Lower leg skin (tissue), 4 donors: ENCODE results near the gene SCUBE1. TPM values are rescaled to one million over a fixed set of nuclear protein-coding genes. Genes with fewer than 3 reads are reported as not detected.

Experiments
- DNase-seq, 2 donors: peaks; one replicate each; pipeline ENCODE4 v3.0.0-alpha.2; 2019; ENCODE audit warnings: low spot score in 2 of 2
- H3K4me3 ChIP-seq: fragments of 200-600 bp; sonication (generic); 2 replicates; pipeline ENCODE4 v1.5.1; 2017; ENCODE audit warnings: mild to moderate bottlenecking, low read depth; ENCODE audit not compliant: poor library complexity, severe bottlenecking
- POLR2A ChIP-seq, 2 donors: fragments of 450-650 bp; IDR thresholded peaks; one replicate each; pipeline ENCODE4 v1.6.1; 2016 to 2017; ENCODE audit warnings: antibody characterized with exemption in 2 of 2, mild to moderate bottlenecking in 1 of 2, moderate library complexity in 1 of 2
- WGBS, 2 donors: methylation state at CpG; one replicate each; pipeline ENCODE4 v1.1.5; 2018; 5-methylcytosine and 5-hydroxymethylcytosine counted together
- intact Hi-C: fragments of 100-400 bp; cut with DNase I; formaldehyde crosslinking; loops from one replicate; pipeline ENCODE4 v1.15.0; 2023; ENCODE audit warnings: low total_unique reads
- total RNA-seq, 4 donors: library from RNA; depleted of rRNA; stranded (reverse); fragments of >200 nt; gene quantifications; one replicate each; pipeline ENCODE4 v1.1.0, GENCODE V29; 2016
- TF ChIP-seq, protein P1 (sequence below), 3 donors: fragments of 450-650 bp; IDR thresholded peaks; one replicate each; pipeline ENCODE4 v1.5.1; 2016; ENCODE audit warnings: antibody characterized with exemption in 3 of 3, mild to moderate bottlenecking in 3 of 3, moderate library complexity in 2 of 3

SCUBE1 gene
- total RNA-seq, 4 donors from 2014 or later, result 0.20 to 1.1 (median 0.28) TPM

GRCh38 chr22:43203471-43203981 is 139.6 kb downstream of the SCUBE1 start:
- 84 to 85% methylated on average over 19 to 20 of the region's 20 CpGs for WGBS, 2 donors
- intact Hi-C loops, result no loop called here

DNA sequence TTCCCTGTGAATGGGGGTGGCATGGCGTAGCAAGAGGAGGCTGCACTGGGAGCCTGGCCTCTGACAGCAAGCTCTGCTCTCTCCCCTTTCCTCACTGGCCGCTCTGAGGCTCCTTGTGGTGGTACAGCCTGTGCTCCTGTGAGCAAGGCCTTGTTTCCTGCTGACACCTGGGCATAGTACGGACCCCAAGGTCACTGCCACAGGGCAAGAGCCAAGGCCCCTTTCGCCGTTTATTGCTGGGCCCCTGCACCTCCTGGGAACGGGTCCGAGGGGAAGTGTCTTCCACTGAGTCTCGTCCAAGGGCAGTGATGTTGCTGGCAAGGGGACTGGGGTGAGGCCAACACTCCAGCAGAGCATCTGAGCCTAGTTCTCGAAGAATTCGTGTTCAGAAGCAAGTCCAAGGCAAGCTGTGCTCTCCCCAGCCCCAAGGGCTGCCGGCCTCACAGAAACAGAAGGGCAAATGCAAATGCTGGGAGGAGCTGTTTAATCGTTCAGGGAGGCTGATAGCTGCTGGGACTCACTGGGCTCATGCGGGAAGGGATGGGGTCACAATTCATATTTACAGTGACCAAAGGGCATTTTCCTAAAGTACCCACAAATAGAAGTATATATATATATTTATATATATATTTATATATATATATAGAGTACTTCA is 140.3 kb downstream of the SCUBE1 start:
- DNase-seq, result no peak
- TF ChIP-seq, protein P1, sequence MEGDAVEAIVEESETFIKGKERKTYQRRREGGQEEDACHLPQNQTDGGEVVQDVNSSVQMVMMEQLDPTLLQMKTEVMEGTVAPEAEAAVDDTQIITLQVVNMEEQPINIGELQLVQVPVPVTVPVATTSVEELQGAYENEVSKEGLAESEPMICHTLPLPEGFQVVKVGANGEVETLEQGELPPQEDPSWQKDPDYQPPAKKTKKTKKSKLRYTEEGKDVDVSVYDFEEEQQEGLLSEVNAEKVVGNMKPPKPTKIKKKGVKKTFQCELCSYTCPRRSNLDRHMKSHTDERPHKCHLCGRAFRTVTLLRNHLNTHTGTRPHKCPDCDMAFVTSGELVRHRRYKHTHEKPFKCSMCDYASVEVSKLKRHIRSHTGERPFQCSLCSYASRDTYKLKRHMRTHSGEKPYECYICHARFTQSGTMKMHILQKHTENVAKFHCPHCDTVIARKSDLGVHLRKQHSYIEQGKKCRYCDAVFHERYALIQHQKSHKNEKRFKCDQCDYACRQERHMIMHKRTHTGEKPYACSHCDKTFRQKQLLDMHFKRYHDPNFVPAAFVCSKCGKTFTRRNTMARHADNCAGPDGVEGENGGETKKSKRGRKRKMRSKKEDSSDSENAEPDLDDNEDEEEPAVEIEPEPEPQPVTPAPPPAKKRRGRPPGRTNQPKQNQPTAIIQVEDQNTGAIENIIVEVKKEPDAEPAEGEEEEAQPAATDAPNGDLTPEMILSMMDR (IDR thresholded peaks at IDR 0.05), result no peak
- no peak for TF ChIP-seq POLR2A (IDR thresholded peaks at IDR 0.05)
- 88% methylated on average over 13 of the region's 13 CpGs for WGBS, 2 donors
- intact Hi-C loops, result no loop called here
- no peak overlapping the region for H3K4me3 ChIP-seq

More at GRCh38 chr22:43203471-43203981, 139.6 kb downstream of the SCUBE1 start:
- H3K4me3 ChIP-seq, result no peak overlapping the region
- DNase-seq, result no peak
- TF ChIP-seq POLR2A (IDR thresholded peaks at IDR 0.05), result no peak
- TF ChIP-seq, protein P1 (IDR thresholded peaks at IDR 0.05), result no peak

- intact Hi-C loops, result no loop called here
- DNase-seq, result no peak
- 92 to 95% methylated on average over 10 of the region's 10 CpGs for WGBS, 2 donors
- no peak for TF ChIP-seq POLR2A (IDR thresholded peaks at IDR 0.05)
- TF ChIP-seq, protein P1 (IDR thresholded peaks at IDR 0.05), result no peak
- H3K4me3 ChIP-seq, result no peak overlapping the region
These were observed 140.8 kb downstream of the SCUBE1 start for GRCh38 chr22:43202326-43202725.

- TF ChIP-seq, protein P1 (IDR thresholded peaks at IDR 0.05), result no peak
- TF ChIP-seq POLR2A (IDR thresholded peaks at IDR 0.05), result no peak
- no peak overlapping the region for H3K4me3 ChIP-seq
- DNase-seq, result no peak
- intact Hi-C loops, result no loop called here
- 90 to 93% methylated on average over 26 of the region's 26 CpGs for WGBS, 2 donors
These were observed 141.5 kb downstream of the SCUBE1 start for GRCh38 chr22:43201486-43202219.

DNA sequence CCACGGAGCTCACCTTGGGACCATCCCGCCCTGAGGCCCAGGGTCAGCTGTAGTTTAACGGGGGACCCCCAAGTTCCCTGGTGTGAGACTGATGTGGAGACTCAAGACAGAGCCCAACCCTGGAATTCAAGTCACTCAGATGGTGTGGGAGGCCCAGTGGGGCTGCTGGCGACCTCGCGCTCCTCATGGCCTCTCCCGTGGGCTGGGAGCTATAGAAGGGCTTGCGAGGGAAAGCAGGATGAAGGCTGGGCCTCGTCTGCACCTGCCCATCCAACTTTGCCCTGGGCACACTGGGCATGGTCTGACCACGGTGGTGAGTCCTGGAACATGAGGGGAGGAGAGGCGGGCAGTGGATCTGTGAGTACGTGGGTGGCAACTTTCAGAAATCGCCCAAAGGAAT is 142.6 kb downstream of the SCUBE1 start:
- 85 to 90% methylated on average over 11 to 13 of the region's 13 CpGs for WGBS, 2 donors
- intact Hi-C loops, result no loop called here
- no peak overlapping the region for H3K4me3 ChIP-seq
- no peak for DNase-seq
- TF ChIP-seq, protein P1 (IDR thresholded peaks at IDR 0.05), result no peak
- no peak for TF ChIP-seq POLR2A (IDR thresholded peaks at IDR 0.05)
